Natural killer cell (primary cell): ENCODE results near the gene GPRASP2. TPM values are rescaled to one million over a fixed set of nuclear protein-coding genes. Genes with fewer than 3 reads are reported as not detected.
A peak's percentile ranks its signal among the peaks of the same experiment; 100 is the strongest.

Experiments
- ATAC-seq, 3 donors: fragments of 150-1000 bp in 2 of 3; fragments of 200-7000 bp in 1 of 3; cut with Tn5 transposase; 1 replicate in 1 of 3; 2 replicates in 2 of 3; pipeline ENCODE4 v1.10.0; 2021; ENCODE audit warnings: mild to moderate bottlenecking in 2 of 3, moderate library complexity in 2 of 3
- DNase-seq, 2 donors: peaks; one replicate each; pipeline versions ENCODE4 v3.0.0 to v3.0.0-alpha.2; 2013 to 2021; ENCODE audit warnings: mixed read lengths in 1 of 2
- H3K27ac ChIP-seq: one replicate; pipeline ENCODE4 v1.5.1; 2013; ENCODE audit warnings: mild to moderate bottlenecking, low read length
- H3K27me3 ChIP-seq: one replicate; pipeline ENCODE4 v1.6.1; 2013; ENCODE audit warnings: low read length; ENCODE audit not compliant: control insufficient read depth, insufficient read depth
- H3K36me3 ChIP-seq: one replicate; pipeline ENCODE4 v1.6.1; 2013; ENCODE audit warnings: low read length; ENCODE audit not compliant: control insufficient read depth, insufficient read depth
- H3K4me1 ChIP-seq: one replicate; pipeline ENCODE4 v1.6.1; 2013; ENCODE audit warnings: low read length; ENCODE audit not compliant: control insufficient read depth, insufficient read depth
- H3K4me3 ChIP-seq: one replicate; pipeline ENCODE4 v1.5.1; 2013; ENCODE audit warnings: low read length
- H3K9me3 ChIP-seq: one replicate; pipeline ENCODE4 v1.6.1; 2013; ENCODE audit warnings: low read length; ENCODE audit not compliant: control insufficient read depth, insufficient read depth
- H3K27ac Mint-ChIP-seq, 2 donors: one replicate each; pipeline ENCODE4 v1.8.0; 2022; ENCODE audit warnings: mild to moderate bottlenecking in 2 of 2, mixed read lengths in 2 of 2, moderate library complexity in 1 of 2
- H3K27me3 Mint-ChIP-seq, 2 donors: one replicate each; pipeline ENCODE4 v1.8.0; 2022; ENCODE audit warnings: low read depth in 2 of 2, mixed read lengths in 2 of 2
- H3K36me3 Mint-ChIP-seq: one replicate; pipeline ENCODE4 v1.8.0; 2022; ENCODE audit warnings: mixed read lengths
- H3K4me1 Mint-ChIP-seq, 2 donors: one replicate each; pipeline ENCODE4 v1.8.0; 2022; ENCODE audit warnings: mixed read lengths in 2 of 2
- H3K4me3 Mint-ChIP-seq: one replicate; pipeline ENCODE4 v1.8.0; 2022; ENCODE audit warnings: mild to moderate bottlenecking, moderate library complexity, mixed read lengths
- H3K9me3 Mint-ChIP-seq, 2 donors: one replicate each; pipeline ENCODE4 v1.8.0; 2022; ENCODE audit warnings: mixed read lengths in 2 of 2
- CTCF ChIP-seq: fragments of 200-600 bp; IDR thresholded peaks from one replicate; pipeline ENCODE4 v1.8.0; 2022; ENCODE audit warnings: antibody characterized with exemption
- WGBS: methylation state at CpG from one replicate; pipeline ENCODE4 v1.1.7; 2013; ENCODE audit warnings: missing lambda C conversion rate; ENCODE audit not compliant: insufficient coverage; 5-methylcytosine and 5-hydroxymethylcytosine counted together
- intact Hi-C: fragments of 100-400 bp; cut with micrococcal nuclease; formaldehyde crosslinking; loops from one replicate; pipeline ENCODE4 v1.14.2; 2022
- total RNA-seq, 4 donors: library from RNA; stranded (reverse); fragments of 120-200 nt in 1 of 4; gene quantifications; one replicate each; pipeline versions ENCODE4 v1.2.3 to v1.2.4, GENCODE V29; 2013 to 2022

Gene GPRASP2
- total RNA-seq, 3 donors from 2014 or later (not counting 1 experiment from before 2014, with no cell fraction given) = 0.43 to 0.70 (median 0.68) TPM

DNA sequence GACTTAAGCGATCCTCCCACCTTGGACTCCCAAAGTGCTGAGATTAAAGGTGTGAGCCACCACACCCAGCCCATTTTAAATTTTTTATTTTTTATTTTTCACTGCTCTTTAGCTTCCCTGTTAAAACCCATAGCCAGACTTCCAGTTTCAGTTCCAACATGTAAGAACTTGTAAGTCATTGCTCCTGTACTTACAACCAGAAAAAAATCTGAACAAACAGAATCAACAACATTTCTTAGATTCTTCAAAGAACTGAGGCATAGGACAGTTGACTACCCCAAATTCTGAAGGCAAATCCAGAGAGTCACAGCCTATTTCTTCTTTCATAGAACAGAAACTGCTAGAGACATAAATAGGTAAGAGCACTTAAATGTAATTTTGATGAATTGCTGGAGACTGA lies 16.4 kb downstream of the GPRASP2 start:
- 100% methylated on average over 1 of the region's 1 CpG for WGBS
- H3K36me3 ChIP-seq = no peaks in the 10 kb centered on the region
- no peak overlapping the region for H3K4me3 ChIP-seq
- no peaks in the 10 kb centered on the region for H3K4me1 ChIP-seq
- H3K36me3 Mint-ChIP-seq = no peaks in the 10 kb centered on the region
- H3K27ac ChIP-seq = no peak overlapping the region
- DNase-seq (no peak), ATAC-seq (no peak)
- no peaks in the 10 kb centered on the region for H3K4me1 Mint-ChIP-seq
- no peaks in the 10 kb centered on the region for H3K9me3 ChIP-seq
- intact Hi-C loops = no loop called here
- no peaks in the 10 kb centered on the region for H3K9me3 Mint-ChIP-seq
- no peaks in the 10 kb centered on the region for H3K27me3 Mint-ChIP-seq
- no peak for TF ChIP-seq CTCF
- no peak overlapping the region for H3K4me3 Mint-ChIP-seq
- H3K27ac Mint-ChIP-seq = no peak overlapping the region
- no peaks in the 10 kb centered on the region for H3K27me3 ChIP-seq

DNA sequence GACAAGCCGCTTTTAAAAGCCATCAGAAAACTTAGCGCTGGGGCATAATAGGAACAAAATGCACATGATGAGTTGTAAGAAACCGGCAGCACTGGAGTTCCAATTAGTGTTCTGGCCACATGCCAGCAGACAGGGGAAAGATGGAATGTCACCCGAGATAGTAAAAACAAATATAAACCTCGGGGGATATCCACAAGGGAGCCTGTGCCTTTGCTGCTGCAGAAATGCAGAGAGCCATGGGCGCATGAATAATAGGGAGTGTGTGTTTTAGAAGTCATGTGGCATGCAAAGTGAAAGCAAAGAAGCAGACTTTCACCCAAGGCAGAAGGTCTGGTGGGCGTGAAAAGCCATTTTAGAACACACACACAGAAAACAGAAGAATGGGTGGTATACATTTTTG lies 27.4 kb downstream of the GPRASP2 start:
- Mint-ChIP-seq H3K27ac (no peak overlapping the region), H3K36me3 (no peaks in the 10 kb centered on the region), H3K4me3 (no peak overlapping the region), H3K9me3 (no peaks in the 10 kb centered on the region), H3K4me1 (no peaks in the 10 kb centered on the region), H3K27me3 (no peaks in the 10 kb centered on the region)
- intact Hi-C loops = no loop called here
- Histone ChIP-seq H3K27me3 (no peaks in the 10 kb centered on the region), H3K9me3 (no peaks in the 10 kb centered on the region), H3K27ac (no peak overlapping the region), H3K4me1 (no peaks in the 10 kb centered on the region), H3K4me3 (no peak overlapping the region), H3K36me3 (no peaks in the 10 kb centered on the region)
- ATAC-seq = no peak
- WGBS = 96% methylated on average over 6 of the region's 7 CpGs
- no peak for DNase-seq
- no peak for TF ChIP-seq CTCF

DNA sequence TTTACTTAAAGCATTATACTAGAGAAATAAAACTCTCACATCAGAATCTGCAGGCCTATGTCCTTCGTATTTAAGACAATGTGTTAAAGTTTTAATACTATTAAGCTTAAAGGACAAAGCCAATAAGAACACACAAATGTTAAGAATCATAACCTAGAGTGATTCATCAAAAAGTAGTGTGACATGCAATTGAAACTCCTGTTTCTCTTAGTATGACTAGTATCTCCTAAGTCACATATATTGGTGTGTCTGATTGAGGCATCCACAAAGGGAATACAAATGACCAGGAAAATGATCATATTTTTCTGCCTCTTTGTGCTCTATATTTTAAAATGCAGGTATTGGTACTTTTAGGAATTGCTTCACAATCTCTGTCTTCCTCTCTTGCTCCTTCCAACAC lies 32.1 kb downstream of the GPRASP2 start:
- Mint-ChIP-seq H3K4me3 (peak overlapping the region; percentile 68), H3K4me1 (no peaks in the 10 kb centered on the region), H3K36me3 (no peaks in the 10 kb centered on the region), H3K27me3 (no peaks in the 10 kb centered on the region), H3K9me3 (no peaks in the 10 kb centered on the region), H3K27ac (no peak overlapping the region)
- Histone ChIP-seq H3K4me3 (no peak overlapping the region), H3K4me1 (peaks cover 7% of the 10 kb centered on the region), H3K36me3 (no peaks in the 10 kb centered on the region), H3K9me3 (no peaks in the 10 kb centered on the region), H3K27ac (no peak overlapping the region), H3K27me3 (no peaks in the 10 kb centered on the region)
- WGBS = no CpG with 5 or more reads among the region's 1 CpG
- no peak for TF ChIP-seq CTCF
- ATAC-seq (no peak), DNase-seq (no peak)
- intact Hi-C loops = no loop called here

- TF ChIP-seq CTCF = no peak
- H3K9me3 Mint-ChIP-seq = no peaks in the 10 kb centered on the region
- no peak overlapping the region for H3K4me3 ChIP-seq
- peak overlapping the region in 1 of 2 donors; percentile 77 for H3K27ac Mint-ChIP-seq
- intact Hi-C loops = no loop called here
- peak overlapping the region; percentile 88 for H3K4me3 Mint-ChIP-seq
- ATAC-seq (no peak), DNase-seq (no peak)
- no peak overlapping the region for H3K27ac ChIP-seq
- H3K36me3 Mint-ChIP-seq = no peaks in the 10 kb centered on the region
- no peaks in the 10 kb centered on the region for H3K4me1 Mint-ChIP-seq
- no peaks in the 10 kb centered on the region for H3K9me3 ChIP-seq
- no peaks in the 10 kb centered on the region for H3K27me3 Mint-ChIP-seq
- no peaks in the 10 kb centered on the region for H3K27me3 ChIP-seq
- 52% methylated on average over 13 of the region's 14 CpGs for whole genome bisulfite sequencing
- H3K4me1 ChIP-seq = peaks cover 7% of the 10 kb centered on the region
- no peaks in the 10 kb centered on the region for H3K36me3 ChIP-seq
Observed at GRCh38 chrX:102745513-102745856, 33.2 kb downstream of the GPRASP2 start.
